B cell (primary cell): ENCODE data around the gene FGF21.

Experiments used
- CTCF ChIP-seq: fragments of 200-600 bp; IDR thresholded peaks from one replicate; pipeline ENCODE4 v1.8.0; 2022; ENCODE audit warnings: antibody characterized with exemption, mild to moderate bottlenecking
- EZH2 ChIP-seq: IDR thresholded peaks from 2 replicates; pipeline ENCODE4 v1.6.1; 2012; ENCODE audit warnings: borderline replicate concordance, low read depth, mild to moderate bottlenecking, moderate library complexity, low read length; ENCODE audit not compliant: insufficient read depth, poor library complexity, severe bottlenecking

GRCh38 chr19:48794291-48794690 lies 39.0 kb downstream of the FGF21 start:
- TF ChIP-seq CTCF (no peak), EZH2 (no peak)
